HUES64 (cell line): ENCODE measurements around the gene CLEC4G. TPM values are rescaled to one million over a fixed set of nuclear protein-coding genes. Genes with fewer than 3 reads are reported as not detected.

ENCODE experiments used
- H3K27ac ChIP-seq: 2 replicates; pipeline ENCODE4 v1.7.0; 2013; ENCODE audit warnings: low read depth, low read length, inconsistent platforms
- H3K27me3 ChIP-seq: 2 replicates; pipeline ENCODE4 v1.6.1; 2013; ENCODE audit warnings: mild to moderate bottlenecking, low read length; ENCODE audit not compliant: insufficient read depth
- H3K36me3 ChIP-seq: 2 replicates; pipeline ENCODE4 v1.6.1; 2013; ENCODE audit warnings: mild to moderate bottlenecking, low read length; ENCODE audit not compliant: insufficient read depth
- H3K4me1 ChIP-seq: 2 replicates; pipeline ENCODE4 v1.6.1; 2013; ENCODE audit warnings: mild to moderate bottlenecking, low read length, moderate library complexity; ENCODE audit not compliant: insufficient read depth
- H3K4me3 ChIP-seq: 2 replicates; pipeline ENCODE4 v1.5.1; 2013; ENCODE audit warnings: mild to moderate bottlenecking, low read length, moderate library complexity
- H3K9ac ChIP-seq: 2 replicates; pipeline ENCODE4 v1.6.1; 2013; ENCODE audit warnings: mild to moderate bottlenecking, low read depth, low read length
- H3K9me3 ChIP-seq: 2 replicates; pipeline ENCODE4 v1.6.1; 2013; ENCODE audit warnings: low read depth, low read length; ENCODE audit not compliant: insufficient read depth
- WGBS: fragments of 150-250, 120-280 bp; methylation state at CpG from one replicate; pipeline ENCODE4 v1.1.7; 2013; ENCODE audit warnings: missing lambda C conversion rate; 5-methylcytosine and 5-hydroxymethylcytosine counted together
- polyA plus RNA-seq, 2 experiments: library from polyadenylated mRNA; stranded (reverse); fragments of 50-300 nt; gene quantifications; one replicate each; pipeline ENCODE4 v1.2.3, GENCODE V29; 2013

The CLEC4G gene, protein sequence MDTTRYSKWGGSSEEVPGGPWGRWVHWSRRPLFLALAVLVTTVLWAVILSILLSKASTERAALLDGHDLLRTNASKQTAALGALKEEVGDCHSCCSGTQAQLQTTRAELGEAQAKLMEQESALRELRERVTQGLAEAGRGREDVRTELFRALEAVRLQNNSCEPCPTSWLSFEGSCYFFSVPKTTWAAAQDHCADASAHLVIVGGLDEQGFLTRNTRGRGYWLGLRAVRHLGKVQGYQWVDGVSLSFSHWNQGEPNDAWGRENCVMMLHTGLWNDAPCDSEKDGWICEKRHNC
- polyA plus RNA-seq (2013, experiment 1 of 2), result not detected
- polyA plus RNA-seq (2013, experiment 2 of 2), result not detected

GRCh38 chr19:7732045-7732444 lies at the start of gene CLEC4G:
Gene CLEC4G, minus strand, starts transcription at chr19:7732110. Its CDS starts 8 bp downstream, at chr19:7732102.
- Histone ChIP-seq H3K27ac (no peak within 1 kb of the TSS), H3K36me3 (no peaks in the 10 kb centered on the region), H3K4me1 (no peaks in the 10 kb centered on the region), H3K27me3 (peaks cover 85% of the 10 kb centered on the region), H3K4me3 (no peak within 1 kb of the TSS; the same call in 1 of the 2 replicates), H3K9me3 (no peaks in the 10 kb centered on the region), H3K9ac (no peak within 1 kb of the TSS)
- WGBS, result 63% methylated on average over 9 of the region's 9 CpGs

DNA sequence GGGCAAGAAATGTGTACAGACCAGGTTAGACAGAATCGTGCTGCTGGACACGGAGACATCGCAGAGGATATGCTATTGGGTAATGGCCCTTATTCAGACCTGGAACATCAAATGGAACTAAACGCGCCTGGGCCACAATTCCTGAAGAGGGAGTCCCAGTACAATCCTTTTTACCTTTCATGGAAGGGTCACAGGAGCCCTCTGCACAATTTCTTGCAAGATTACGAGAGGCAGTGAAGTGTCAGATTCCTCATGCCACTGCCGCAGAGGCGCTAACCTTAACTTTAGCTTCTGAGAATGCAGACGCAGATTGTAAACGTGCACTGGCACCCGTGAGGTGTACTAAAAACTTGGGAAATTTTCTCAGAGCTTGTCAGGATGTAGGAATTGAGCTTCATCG lies 49.2 kb upstream of the CLEC4G start:
- no peaks in the 10 kb centered on the region for H3K9me3 ChIP-seq
- H3K27ac ChIP-seq, result no peak overlapping the region
- H3K27me3 ChIP-seq, result peaks cover 29% of the 10 kb centered on the region
- no peak overlapping the region for H3K4me3 ChIP-seq
- 70% methylated on average over 12 of the region's 12 CpGs for WGBS
- peaks cover 7% of the 10 kb centered on the region for H3K4me1 ChIP-seq
- no peak overlapping the region for H3K9ac ChIP-seq
- H3K36me3 ChIP-seq, result no peaks in the 10 kb centered on the region

GRCh38 chr19:7779631-7780486 lies 47.9 kb upstream of the CLEC4G start:
- Histone ChIP-seq H3K9ac (no peak overlapping the region), H3K4me3 (no peak overlapping the region), H3K36me3 (no peaks in the 10 kb centered on the region), H3K4me1 (peaks cover 7% of the 10 kb centered on the region), H3K27ac (no peak overlapping the region), H3K9me3 (no peaks in the 10 kb centered on the region), H3K27me3 (peaks cover 26% of the 10 kb centered on the region)
- 81% methylated on average over 26 of the region's 26 CpGs for WGBS

- H3K4me1 ChIP-seq, result no peaks in the 10 kb centered on the region
- no peak overlapping the region for H3K9ac ChIP-seq
- H3K4me3 ChIP-seq, result no peak overlapping the region
- no peak overlapping the region for H3K27ac ChIP-seq
- no peaks in the 10 kb centered on the region for H3K36me3 ChIP-seq
- peaks cover 8% of the 10 kb centered on the region for H3K27me3 ChIP-seq
- H3K9me3 ChIP-seq, result no peaks in the 10 kb centered on the region
- WGBS, result 70% methylated on average over 5 of the region's 5 CpGs
Observed at GRCh38 chr19:7778081-7778480, 46.2 kb upstream of the CLEC4G start.

GRCh38 chr19:7775761-7776160 lies 43.9 kb upstream of the CLEC4G start:
- H3K4me1 ChIP-seq, result peaks cover 8% of the 10 kb centered on the region; the same call in 1 of the 2 replicates
- no peak overlapping the region for H3K27ac ChIP-seq
- no peaks in the 10 kb centered on the region for H3K36me3 ChIP-seq
- no peak overlapping the region for H3K4me3 ChIP-seq
- H3K9ac ChIP-seq, result no peak overlapping the region
- WGBS, result 94% methylated on average over 9 of the region's 9 CpGs
- H3K27me3 ChIP-seq, result peaks cover 3% of the 10 kb centered on the region; the same call in 1 of the 2 replicates
- H3K9me3 ChIP-seq, result no peaks in the 10 kb centered on the region

DNA sequence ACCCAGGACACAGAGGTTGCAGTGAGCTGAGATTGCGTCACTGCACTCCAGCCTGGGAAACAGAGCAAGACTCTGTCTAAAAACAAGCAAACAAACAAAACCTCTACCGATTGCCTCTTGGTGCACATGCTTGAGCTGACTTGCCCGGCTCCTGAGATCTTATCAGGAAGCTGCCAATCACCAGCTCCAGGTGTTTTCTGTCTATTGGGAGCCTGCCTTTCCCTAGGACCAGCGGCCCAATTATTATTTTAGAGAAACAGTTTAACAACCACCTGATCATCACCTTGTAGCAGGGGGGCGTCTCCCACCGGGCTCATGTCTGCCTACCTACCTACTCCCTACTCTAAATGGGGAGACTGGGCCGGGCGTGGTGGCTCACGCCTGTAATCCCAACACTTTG lies 41.9 kb upstream of the CLEC4G start:
- no peaks in the 10 kb centered on the region for H3K27me3 ChIP-seq
- H3K27ac ChIP-seq, result no peak overlapping the region
- H3K9me3 ChIP-seq, result no peaks in the 10 kb centered on the region
- no peak overlapping the region for H3K4me3 ChIP-seq
- no peak overlapping the region for H3K9ac ChIP-seq
- H3K36me3 ChIP-seq, result no peaks in the 10 kb centered on the region
- WGBS, result 90% methylated on average over 9 of the region's 9 CpGs
- peaks cover 8% of the 10 kb centered on the region; the same call in 1 of the 2 replicates for H3K4me1 ChIP-seq

DNA sequence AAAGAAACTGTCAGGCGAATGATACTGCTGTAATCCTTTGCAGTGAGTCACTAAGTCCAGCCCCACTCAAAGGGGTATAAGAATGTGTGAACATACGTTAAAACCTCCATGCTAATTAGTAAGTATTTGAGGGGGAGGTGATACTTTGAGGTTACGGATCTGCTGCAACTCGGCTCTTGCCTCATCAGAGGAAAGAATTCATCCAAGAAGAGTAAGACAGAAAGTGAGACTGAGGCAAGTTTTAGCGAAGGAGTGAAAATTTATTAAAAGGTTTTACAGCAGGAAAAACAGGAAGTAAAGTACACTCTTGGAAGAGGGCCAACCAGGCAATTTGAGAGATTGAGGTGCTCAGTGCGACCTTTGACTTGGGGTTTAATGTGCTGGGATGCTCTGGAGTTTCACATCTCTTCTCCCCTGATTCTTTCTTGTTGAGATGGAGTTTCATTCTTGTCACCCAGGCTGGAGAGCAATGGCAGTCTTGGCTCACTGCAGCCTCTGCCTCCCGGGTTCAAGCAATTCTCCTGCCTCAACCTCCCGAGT lies 40.9 kb upstream of the CLEC4G start:
- Histone ChIP-seq H3K4me1 (peaks cover 8% of the 10 kb centered on the region; the same call in 1 of the 2 replicates), H3K4me3 (no peak overlapping the region), H3K27me3 (no peaks in the 10 kb centered on the region), H3K9ac (no peak overlapping the region), H3K36me3 (no peaks in the 10 kb centered on the region), H3K27ac (no peak overlapping the region), H3K9me3 (no peaks in the 10 kb centered on the region)
- WGBS, result 63% methylated on average over 7 of the region's 8 CpGs

- H3K27ac ChIP-seq, result no peak overlapping the region
- H3K9ac ChIP-seq, result no peak overlapping the region
- H3K4me3 ChIP-seq, result no peak overlapping the region
- 51% methylated on average over 8 of the region's 8 CpGs for WGBS
- no peaks in the 10 kb centered on the region for H3K27me3 ChIP-seq
- H3K4me1 ChIP-seq, result peaks cover 8% of the 10 kb centered on the region; the same call in 1 of the 2 replicates
- H3K9me3 ChIP-seq, result no peaks in the 10 kb centered on the region
- H3K36me3 ChIP-seq, result no peaks in the 10 kb centered on the region
Observed at GRCh38 chr19:7771072-7771471, 39.2 kb upstream of the CLEC4G start.

GRCh38 chr19:7769171-7769570 lies 37.3 kb upstream of the CLEC4G start:
- Histone ChIP-seq H3K4me3 (no peak overlapping the region), H3K4me1 (peaks cover 8% of the 10 kb centered on the region; the same call in 1 of the 2 replicates), H3K9me3 (no peaks in the 10 kb centered on the region), H3K27me3 (no peaks in the 10 kb centered on the region), H3K27ac (no peak overlapping the region), H3K36me3 (no peaks in the 10 kb centered on the region), H3K9ac (no peak overlapping the region)
- 75% methylated on average over 2 of the region's 2 CpGs for WGBS

DNA sequence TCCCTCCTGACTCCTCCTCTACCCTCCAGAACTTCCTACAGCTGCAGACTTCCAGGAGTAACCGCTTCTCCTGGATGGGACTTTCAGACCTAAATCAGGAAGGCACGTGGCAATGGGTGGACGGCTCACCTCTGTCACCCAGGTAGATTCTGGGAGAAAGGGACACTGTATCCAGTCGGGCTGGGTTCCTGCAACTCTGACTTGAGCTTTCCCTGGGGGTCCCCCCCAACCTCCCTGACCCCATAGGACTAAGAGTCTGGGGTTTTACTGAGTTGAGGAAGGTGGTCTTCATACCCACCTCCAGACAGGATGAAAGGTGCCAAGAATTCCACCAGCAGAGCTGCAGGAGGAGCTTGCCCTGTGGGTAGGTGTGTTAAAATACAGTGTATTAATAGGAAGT lies 35.6 kb upstream of the CLEC4G start:
- 68% methylated on average over 4 of the region's 4 CpGs for WGBS

GRCh38 chr19:7766535-7766934 lies 34.6 kb upstream of the CLEC4G start:
- 73% methylated on average over 11 of the region's 11 CpGs for WGBS
- no peaks in the 10 kb centered on the region for H3K36me3 ChIP-seq
- H3K4me3 ChIP-seq, result no peak overlapping the region
- peaks cover 4% of the 10 kb centered on the region; the same call in 1 of the 2 replicates for H3K9me3 ChIP-seq
- no peaks in the 10 kb centered on the region for H3K4me1 ChIP-seq
- H3K27me3 ChIP-seq, result no peaks in the 10 kb centered on the region
- no peak overlapping the region for H3K9ac ChIP-seq
- H3K27ac ChIP-seq, result no peak overlapping the region

More for the DNA sequence above, 35.6 kb upstream of the CLEC4G start:
- H3K36me3 ChIP-seq, result no peaks in the 10 kb centered on the region
- no peaks in the 10 kb centered on the region for H3K9me3 ChIP-seq
- H3K27ac ChIP-seq, result no peak overlapping the region
- no peak overlapping the region for H3K4me3 ChIP-seq
- H3K27me3 ChIP-seq, result no peaks in the 10 kb centered on the region
- peaks cover 3% of the 10 kb centered on the region; the same call in 1 of the 2 replicates for H3K4me1 ChIP-seq
- no peak overlapping the region for H3K9ac ChIP-seq
